ENCODE measurements around the gene ATP2B3. TPM values are rescaled to one million over a fixed set of nuclear protein-coding genes. Genes with fewer than 3 reads are reported as not detected.

Gene ATP2B3
- polyA plus RNA-seq, 1 donor from 2014 or later = 5.3 TPM

GRCh38 chrX:153588782-153589446 lies 71.5 kb downstream of the ATP2B3 start:
- Histone ChIP-seq H3K9ac (ENCODE audit: low read length) (no peak overlapping the region), H3K79me2 (replicated peaks; ENCODE audit: insufficient read depth, low read length) (no peaks in the 10 kb centered on the region), H3K9me3 (ENCODE audit: low read length) (no peaks in the 10 kb centered on the region), H3K4me2 (ENCODE audit: low read length) (no peak overlapping the region), H3K9me2 (ENCODE audit: insufficient read depth, low read length) (no peaks in the 10 kb centered on the region), H2AFZ (ENCODE audit: low read depth, low read length) (no peak overlapping the region), H3K4me3 (ENCODE audit: low read length) (no peak overlapping the region), H4K20me1 (ENCODE audit: insufficient read depth) (no peaks in the 10 kb centered on the region), H3K36me3 (ENCODE audit: insufficient read depth, low read length) (no peaks in the 10 kb centered on the region), H3K27me3 (ENCODE audit: insufficient read depth, low read depth, low read length) (no peaks in the 10 kb centered on the region), H3K27ac (ENCODE audit: low read length) (no peak overlapping the region), H3F3A (ENCODE audit: insufficient read depth, low read length, poor library complexity, severe bottlenecking) (no peaks in the 10 kb centered on the region)
- TF ChIP-seq REST (IDR thresholded peaks at IDR 0.05; ENCODE audit: borderline replicate concordance) = no peak
- no peak for TF ChIP-seq CTCF (IDR thresholded peaks at IDR 0.05; ENCODE audit: poor library complexity, severe bottlenecking)
- TF ChIP-seq EP300 (conservative IDR thresholded peaks at IDR 0.05; ENCODE audit: poor library complexity, severe bottlenecking) = no peak

GRCh38 chrX:153590961-153591956 lies 73.8 kb downstream of the ATP2B3 start:
- Histone ChIP-seq H3F3A (ENCODE audit: insufficient read depth, low read length, poor library complexity, severe bottlenecking) (no peaks in the 10 kb centered on the region), H2AFZ (ENCODE audit: low read depth, low read length) (no peak overlapping the region), H3K79me2 (replicated peaks; ENCODE audit: insufficient read depth, low read length) (no peaks in the 10 kb centered on the region), H3K9ac (ENCODE audit: low read length) (no peak overlapping the region), H3K9me3 (ENCODE audit: low read length) (no peaks in the 10 kb centered on the region), H3K9me2 (ENCODE audit: insufficient read depth, low read length) (no peaks in the 10 kb centered on the region), H4K20me1 (ENCODE audit: insufficient read depth) (no peaks in the 10 kb centered on the region), H3K4me3 (ENCODE audit: low read length) (no peak overlapping the region), H3K4me2 (ENCODE audit: low read length) (no peak overlapping the region), H3K36me3 (ENCODE audit: insufficient read depth, low read length) (no peaks in the 10 kb centered on the region), H3K27ac (ENCODE audit: low read length) (no peak overlapping the region), H3K27me3 (ENCODE audit: insufficient read depth, low read depth, low read length) (no peaks in the 10 kb centered on the region)
- TF ChIP-seq EZH2 (IDR thresholded peaks at IDR 0.05; ENCODE audit: borderline replicate concordance, insufficient read depth, low read length, poor library complexity, severe bottlenecking) = no peak
- TF ChIP-seq REST (IDR thresholded peaks at IDR 0.05; ENCODE audit: borderline replicate concordance) = no peak
- no peak for TF ChIP-seq SMC3 (conservative IDR thresholded peaks at IDR 0.05; ENCODE audit: poor library complexity)
- no peak for TF ChIP-seq TAF1 (IDR thresholded peaks at IDR 0.05; ENCODE audit: low read depth)
- no peak for TF ChIP-seq EP300 (conservative IDR thresholded peaks at IDR 0.05; ENCODE audit: poor library complexity, severe bottlenecking)

All from neural cell (in vitro differentiated cells).